K562 (cell line): ENCODE results near the gene SNX1. TPM values are rescaled to one million over a fixed set of nuclear protein-coding genes. Genes with fewer than 3 reads are reported as not detected.

ENCODE experiments used
- ERF ChIP-seq: fragments of 450-650 bp; formaldehyde crosslinking; IDR thresholded peaks from 2 replicates; pipeline ENCODE4 v1.4.0; 2020; ENCODE audit warnings: mild to moderate bottlenecking, mixed read lengths
- EZH2 ChIP-seq: IDR thresholded peaks from 2 replicates; pipeline ENCODE4 v1.6.1; 2012; ENCODE audit warnings: low read depth, mild to moderate bottlenecking, inconsistent platforms, low read length, borderline replicate concordance
- HMG20B ChIP-seq: fragments of 250-450 bp; sonication (Bioruptor Pico); IDR thresholded peaks from 2 replicates; pipeline ENCODE4 v1.5.0; 2021; ENCODE audit warnings: mild to moderate bottlenecking
- POLR2AphosphoS5 ChIP-seq: IDR thresholded peaks from 2 replicates; pipeline ENCODE4 v1.6.1; 2011; ENCODE audit warnings: mild to moderate bottlenecking, low read depth, low read length, moderate library complexity; ENCODE audit not compliant: control insufficient read depth, insufficient read depth
- SRSF1 ChIP-seq: fragments of 200-400 bp; formaldehyde crosslinking; IDR thresholded peaks from 2 replicates; pipeline ENCODE4 v1.6.1; 2017; ENCODE audit warnings: mild to moderate bottlenecking, low read depth, low read length, moderate library complexity
- TEAD2 ChIP-seq: fragments of 450-650 bp; IDR thresholded peaks from 2 replicates; pipeline ENCODE4 v1.6.1; 2016; ENCODE audit warnings: missing genetic modification characterization, control low read depth, missing compliant biosample characterization
- TFAM ChIP-seq: fragments of 250-450 bp; sonication (Bioruptor Pico); conservative IDR thresholded peaks from 2 replicates; pipeline ENCODE4 v1.5.0; 2021; ENCODE audit warnings: mild to moderate bottlenecking, moderate library complexity
- polyA plus RNA-seq, 8 experiments: library from polyadenylated mRNA; depleted of rRNA in 4 of 8; stranded (reverse) in 5 of 8; unstranded in 3 of 8; fragments of >200 nt; fragmentation: Nextera tagmentation in 2 of 8; fragmentation: Illumina TruSeq in 1 of 8; extraction: Ambion mirVana in 2 of 8; extraction: Trizol in 1 of 8; gene quantifications; 2 replicates each; pipeline versions ENCODE4 v1.2.1 to v1.2.3, GENCODE V29; 2011 to 2014; ENCODE audit warnings: inconsistent platforms in 1 of 8, missing spikeins in 1 of 8
- total RNA-seq, 7 experiments: library from RNA; depleted of rRNA in 6 of 7; stranded (reverse); fragments of >200 nt in 6 of 7; fragmentation: Illumina TruSeq in 2 of 7; extraction: Trizol in 2 of 7; gene quantifications; 2 replicates each; pipeline versions ENCODE4 v1.2.1 to v1.2.3, GENCODE V29; 2011 to 2021; ENCODE audit warnings: low replicate concordance in 1 of 7
- TF ChIP-seq, protein P1 (sequence below): fragments of 200-800 bp; sonication (Bioruptor generic); IDR thresholded peaks from 2 replicates; pipeline ENCODE4 v1.6.1; 2017; ENCODE audit warnings: missing genetic modification characterization, missing compliant biosample characterization
- TF ChIP-seq, protein P2 (sequence below), 2 experiments: fragments of 450-650 bp in 1 of 2; sonication (generic) in 1 of 2; formaldehyde crosslinking in 1 of 2; IDR thresholded peaks; 2 replicates each; pipeline versions ENCODE4 v1.7.1 to v1.9.0; 2016 to 2022; ENCODE audit warnings: inconsistent platforms in 1 of 2, mild to moderate bottlenecking in 1 of 2, missing genetic modification reagents in 1 of 2
- TF ChIP-seq, protein P3 (sequence below), 2 experiments: fragments of 450-650 bp in 1 of 2; IDR thresholded peaks; 2 replicates each; pipeline ENCODE4 v1.6.1; 2011 to 2017; ENCODE audit warnings: low read depth in 2 of 2, antibody characterized with exemption in 1 of 2, borderline replicate concordance in 1 of 2, low read length in 1 of 2, mild to moderate bottlenecking in 1 of 2, mixed read lengths in 1 of 2; ENCODE audit not compliant: control insufficient read depth in 1 of 2

Gene SNX1
- total and polyA plus RNA-seq, 9 of the 15 experiments (the other 6 are each of a cell fraction or from before 2014, with no cell fraction given): 11.0 to 105 (median 59.9) TPM

DNA sequence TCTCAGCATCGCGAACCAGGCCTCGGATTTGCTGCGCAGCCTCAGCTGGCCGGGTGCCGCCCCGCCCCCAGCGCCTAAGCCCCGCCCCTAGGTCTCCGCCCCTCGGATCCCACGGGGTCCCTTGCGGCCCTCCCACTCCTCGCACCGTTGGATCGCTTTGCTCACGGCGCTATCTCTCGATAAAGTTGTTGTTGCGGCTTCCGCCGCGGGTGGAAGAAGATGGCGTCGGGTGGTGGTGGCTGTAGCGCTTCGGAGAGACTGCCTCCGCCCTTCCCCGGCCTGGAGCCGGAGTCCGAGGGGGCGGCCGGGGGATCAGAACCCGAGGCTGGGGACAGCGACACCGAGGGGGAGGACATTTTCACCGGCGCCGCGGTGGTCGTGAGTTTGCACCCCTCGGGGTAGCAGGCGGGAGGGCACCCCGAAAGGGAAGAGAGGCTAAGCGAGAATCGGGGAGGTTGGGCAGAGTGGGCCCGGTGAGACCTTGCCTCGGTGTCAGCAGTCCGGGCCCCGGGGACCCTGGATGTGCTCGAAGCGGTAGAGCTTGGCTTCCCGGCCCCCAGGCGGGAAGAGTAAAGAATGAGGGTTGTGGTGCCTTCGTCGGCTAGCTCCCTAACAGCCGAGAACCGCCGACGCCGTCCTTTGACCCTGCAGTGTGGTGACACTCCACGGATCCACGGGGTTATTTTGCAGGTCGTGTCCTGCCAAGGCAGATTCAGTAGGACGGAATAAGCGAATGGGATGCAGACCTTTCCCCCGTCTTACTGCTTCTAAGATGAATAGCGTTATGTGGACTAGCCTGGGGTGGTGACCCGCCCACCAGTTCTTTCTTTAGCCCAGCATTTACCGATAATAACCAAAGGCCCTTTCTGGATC is at the start of gene SNX1 (continued):
- TF ChIP-seq, protein P1, sequence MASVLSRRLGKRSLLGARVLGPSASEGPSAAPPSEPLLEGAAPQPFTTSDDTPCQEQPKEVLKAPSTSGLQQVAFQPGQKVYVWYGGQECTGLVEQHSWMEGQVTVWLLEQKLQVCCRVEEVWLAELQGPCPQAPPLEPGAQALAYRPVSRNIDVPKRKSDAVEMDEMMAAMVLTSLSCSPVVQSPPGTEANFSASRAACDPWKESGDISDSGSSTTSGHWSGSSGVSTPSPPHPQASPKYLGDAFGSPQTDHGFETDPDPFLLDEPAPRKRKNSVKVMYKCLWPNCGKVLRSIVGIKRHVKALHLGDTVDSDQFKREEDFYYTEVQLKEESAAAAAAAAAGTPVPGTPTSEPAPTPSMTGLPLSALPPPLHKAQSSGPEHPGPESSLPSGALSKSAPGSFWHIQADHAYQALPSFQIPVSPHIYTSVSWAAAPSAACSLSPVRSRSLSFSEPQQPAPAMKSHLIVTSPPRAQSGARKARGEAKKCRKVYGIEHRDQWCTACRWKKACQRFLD (CRISPR knock-in tag): no peak
- TF ChIP-seq ERF (CRISPR knock-in tag) (0 out of 2 replicates have a peak, but pooled peaks have one; percentile 74), TEAD2 (tag) (no peak), SRSF1 (no peak), EZH2 (no peak), HMG20B (no peak), POLR2AphosphoS5 (peak; percentile 92), TFAM (CRISPR knock-in tag) (no peak)
- TF ChIP-seq, protein P2, sequence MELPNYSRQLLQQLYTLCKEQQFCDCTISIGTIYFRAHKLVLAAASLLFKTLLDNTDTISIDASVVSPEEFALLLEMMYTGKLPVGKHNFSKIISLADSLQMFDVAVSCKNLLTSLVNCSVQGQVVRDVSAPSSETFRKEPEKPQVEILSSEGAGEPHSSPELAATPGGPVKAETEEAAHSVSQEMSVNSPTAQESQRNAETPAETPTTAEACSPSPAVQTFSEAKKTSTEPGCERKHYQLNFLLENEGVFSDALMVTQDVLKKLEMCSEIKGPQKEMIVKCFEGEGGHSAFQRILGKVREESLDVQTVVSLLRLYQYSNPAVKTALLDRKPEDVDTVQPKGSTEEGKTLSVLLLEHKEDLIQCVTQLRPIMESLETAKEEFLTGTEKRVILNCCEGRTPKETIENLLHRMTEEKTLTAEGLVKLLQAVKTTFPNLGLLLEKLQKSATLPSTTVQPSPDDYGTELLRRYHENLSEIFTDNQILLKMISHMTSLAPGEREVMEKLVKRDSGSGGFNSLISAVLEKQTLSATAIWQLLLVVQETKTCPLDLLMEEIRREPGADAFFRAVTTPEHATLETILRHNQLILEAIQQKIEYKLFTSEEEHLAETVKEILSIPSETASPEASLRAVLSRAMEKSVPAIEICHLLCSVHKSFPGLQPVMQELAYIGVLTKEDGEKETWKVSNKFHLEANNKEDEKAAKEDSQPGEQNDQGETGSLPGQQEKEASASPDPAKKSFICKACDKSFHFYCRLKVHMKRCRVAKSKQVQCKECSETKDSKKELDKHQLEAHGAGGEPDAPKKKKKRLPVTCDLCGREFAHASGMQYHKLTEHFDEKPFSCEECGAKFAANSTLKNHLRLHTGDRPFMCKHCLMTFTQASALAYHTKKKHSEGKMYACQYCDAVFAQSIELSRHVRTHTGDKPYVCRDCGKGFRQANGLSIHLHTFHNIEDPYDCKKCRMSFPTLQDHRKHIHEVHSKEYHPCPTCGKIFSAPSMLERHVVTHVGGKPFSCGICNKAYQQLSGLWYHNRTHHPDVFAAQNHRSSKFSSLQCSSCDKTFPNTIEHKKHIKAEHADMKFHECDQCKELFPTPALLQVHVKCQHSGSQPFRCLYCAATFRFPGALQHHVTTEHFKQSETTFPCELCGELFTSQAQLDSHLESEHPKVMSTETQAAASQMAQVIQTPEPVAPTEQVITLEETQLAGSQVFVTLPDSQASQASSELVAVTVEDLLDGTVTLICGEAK (IDR thresholded peaks at IDR 0.05): peak; percentile 100
- TF ChIP-seq, protein P2 (CRISPR knock-in tag; IDR thresholded peaks at IDR 0.05): peak; percentile 100
- TF ChIP-seq, protein P3, sequence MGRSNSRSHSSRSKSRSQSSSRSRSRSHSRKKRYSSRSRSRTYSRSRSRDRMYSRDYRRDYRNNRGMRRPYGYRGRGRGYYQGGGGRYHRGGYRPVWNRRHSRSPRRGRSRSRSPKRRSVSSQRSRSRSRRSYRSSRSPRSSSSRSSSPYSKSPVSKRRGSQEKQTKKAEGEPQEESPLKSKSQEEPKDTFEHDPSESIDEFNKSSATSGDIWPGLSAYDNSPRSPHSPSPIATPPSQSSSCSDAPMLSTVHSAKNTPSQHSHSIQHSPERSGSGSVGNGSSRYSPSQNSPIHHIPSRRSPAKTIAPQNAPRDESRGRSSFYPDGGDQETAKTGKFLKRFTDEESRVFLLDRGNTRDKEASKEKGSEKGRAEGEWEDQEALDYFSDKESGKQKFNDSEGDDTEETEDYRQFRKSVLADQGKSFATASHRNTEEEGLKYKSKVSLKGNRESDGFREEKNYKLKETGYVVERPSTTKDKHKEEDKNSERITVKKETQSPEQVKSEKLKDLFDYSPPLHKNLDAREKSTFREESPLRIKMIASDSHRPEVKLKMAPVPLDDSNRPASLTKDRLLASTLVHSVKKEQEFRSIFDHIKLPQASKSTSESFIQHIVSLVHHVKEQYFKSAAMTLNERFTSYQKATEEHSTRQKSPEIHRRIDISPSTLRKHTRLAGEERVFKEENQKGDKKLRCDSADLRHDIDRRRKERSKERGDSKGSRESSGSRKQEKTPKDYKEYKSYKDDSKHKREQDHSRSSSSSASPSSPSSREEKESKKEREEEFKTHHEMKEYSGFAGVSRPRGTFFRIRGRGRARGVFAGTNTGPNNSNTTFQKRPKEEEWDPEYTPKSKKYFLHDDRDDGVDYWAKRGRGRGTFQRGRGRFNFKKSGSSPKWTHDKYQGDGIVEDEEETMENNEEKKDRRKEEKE (IDR thresholded peaks at IDR 0.05; ENCODE audit: borderline replicate concordance in 1 of 2, control insufficient read depth in 1 of 2, low read depth in 2 of 2, low read length in 1 of 2): peak in 1 of 2 experiments; percentile 70; a peak in 1 of 4 replicates
